Measurements from ENCODE around the gene NACC2. TPM values are rescaled to one million over a fixed set of nuclear protein-coding genes. Genes with fewer than 3 reads are reported as not detected.
"Not testable (repeated sequence)": the region's sequence is repeated elsewhere in the genome, so short reads cannot be mapped to it uniquely, and the experiment has no call there.

Gene NACC2
- total and polyA plus RNA-seq, 9 of the 15 experiments (the other 6 are each of a cell fraction or from before 2014, with no cell fraction given) = 0.70 to 25.1 (median 5.6) TPM

DNA sequence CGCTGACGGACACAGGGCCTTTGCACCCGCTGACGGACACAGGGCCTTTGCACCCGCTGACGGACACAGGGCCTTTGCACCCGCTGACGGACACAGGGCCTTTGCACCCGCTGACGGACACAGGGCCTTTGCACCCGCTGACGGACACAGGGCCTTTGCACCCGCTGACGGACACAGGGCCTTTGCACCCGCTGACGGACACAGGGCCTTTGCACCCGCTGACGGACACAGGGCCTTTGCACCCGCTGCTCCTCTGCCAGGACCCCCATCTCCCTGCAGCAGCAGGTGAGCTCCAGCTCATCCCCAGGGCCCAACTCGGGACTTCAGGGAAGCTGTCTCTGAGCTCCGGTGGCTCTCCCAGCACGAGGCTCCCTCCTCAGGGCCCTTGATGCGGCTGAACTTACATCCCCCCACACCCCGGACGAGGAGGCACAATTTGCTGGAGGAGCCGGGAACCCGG lies 6.6 kb upstream of the NACC2 start:
- intact Hi-C loops (cut with micrococcal nuclease); H3K36me3 ChIP-seq (ENCODE audit: control insufficient read depth, insufficient read depth, low read length); H3K9me1 ChIP-seq (ENCODE audit: control insufficient read depth, insufficient read depth, low read length); H3K9me3 ChIP-seq (replicated peaks; ENCODE audit: control insufficient read depth, insufficient read depth, low read depth, low read length); ATAC-seq; H2AFZ ChIP-seq (ENCODE audit: low read depth, low read length); H3K27me3 ChIP-seq (ENCODE audit: control insufficient read depth in 2 of 2, insufficient read depth in 2 of 2, low read length in 2 of 2); H3K79me2 ChIP-seq (ENCODE audit: control insufficient read depth, insufficient read depth, low read length); CTCF ChIA-PET (ENCODE audit: low intra/inter-chr PET ratio); H3K27ac ChIP-seq (ENCODE audit: extremely low read depth, low read depth, low read length); H3K4me2 ChIP-seq (ENCODE audit: insufficient read depth, low read length); BruUV-seq (replicated peaks); H4K20me1 ChIP-seq (replicated peaks; ENCODE audit: control insufficient read depth, insufficient read depth, low read length); H3K4me3 ChIP-seq; FAIRE-seq; in situ Hi-C loops (cut with MboI); DNase-seq (ENCODE audit: extremely low read depth in 1 of 4, low spot score in 3 of 4): not testable (repeated sequence)
- H3K4me1 ChIP-seq (replicated peaks in 1 of 2; ENCODE audit: control insufficient read depth in 2 of 2, insufficient read depth in 2 of 2, low read length in 2 of 2) = peaks cover 19 to 70% of the 10 kb centered on the region in 2 experiments
- POLR2A ChIA-PET = interaction anchor here (0.6 to 1.4 kb wide), 3 partner anchors 10 to 116 kb away, joined by 3 to 5 read pairs (median 4); no protein-coding TSS in a partner anchor
- peak overlapping the region in 1 of 2 experiments; percentile 76; a peak in 2 of 4 replicates for H3K9ac ChIP-seq (ENCODE audit: insufficient read depth in 1 of 2, low read depth in 2 of 2, low read length in 2 of 2)
- 70% methylated on average over 6 of the region's 27 CpGs for WGBS (ENCODE audit: insufficient coverage, low coverage, missing lambda C conversion rate)
- TF ChIP-seq CBX1 (IDR thresholded peaks at IDR 0.05; ENCODE audit: low read depth) = 0 out of 2 replicates have a peak, but pooled peaks have one; percentile 33
- TF ChIP-seq PTBP1 (IDR thresholded peaks at IDR 0.05; ENCODE audit: low read depth, low read length) = 0 out of 2 replicates have a peak, but pooled peaks have one; percentile 74

DNA sequence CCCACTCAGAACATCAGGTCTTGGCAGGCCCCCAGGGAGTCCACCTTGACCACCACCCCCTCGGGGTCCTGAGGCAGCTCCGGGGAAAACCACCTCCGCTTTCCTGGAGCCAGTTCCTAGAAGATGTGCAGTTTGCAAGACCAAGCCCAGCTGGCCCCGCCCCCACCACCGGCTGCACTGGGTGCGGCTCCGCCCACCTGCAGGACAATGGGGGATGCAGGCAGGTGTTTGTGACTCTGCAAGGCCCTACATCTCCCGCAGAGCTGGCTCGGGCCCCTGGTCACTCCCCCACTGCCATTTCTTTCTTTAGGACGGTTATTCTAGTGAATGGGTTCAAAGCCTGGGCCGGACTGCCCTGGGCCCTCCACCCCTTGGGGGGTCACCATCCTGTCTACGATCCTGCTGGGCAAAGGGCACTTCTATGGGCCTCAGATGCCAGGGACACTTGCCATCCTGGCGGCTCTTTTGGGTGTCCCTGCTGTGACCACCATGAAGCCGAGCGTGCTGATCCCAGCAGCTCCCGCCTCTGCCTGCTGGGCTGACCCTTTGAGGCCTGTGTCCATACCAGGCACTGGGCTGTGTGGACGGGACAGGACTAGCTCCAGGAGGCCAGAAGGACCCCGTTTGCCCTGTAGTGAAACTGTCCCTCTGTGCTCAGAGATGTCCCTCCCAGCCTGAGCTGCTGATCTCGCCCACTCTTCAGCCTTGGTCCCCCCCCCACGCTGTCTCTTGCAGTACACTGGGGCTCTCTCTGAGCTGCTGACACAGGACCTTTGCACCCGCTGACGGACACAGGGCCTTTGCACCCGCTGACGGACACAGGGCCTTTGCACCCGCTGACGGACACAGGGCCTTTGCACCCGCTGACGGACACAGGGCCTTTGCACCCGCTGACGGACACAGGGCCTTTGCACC lies 5.9 kb upstream of the NACC2 start:
- no peak overlapping the region for H3K4me2 ChIP-seq (ENCODE audit: insufficient read depth, low read length)
- H4K20me1 ChIP-seq (replicated peaks; ENCODE audit: control insufficient read depth, insufficient read depth, low read length) = no peaks in the 10 kb centered on the region
- no peak overlapping the region for H2AFZ ChIP-seq (ENCODE audit: low read depth, low read length)
- no peaks in the 10 kb centered on the region for H3K9me3 ChIP-seq (replicated peaks; ENCODE audit: control insufficient read depth, insufficient read depth, low read depth, low read length)
- in situ Hi-C loops (cut with MboI) = no loop called here
- no peaks in the 10 kb centered on the region for H3K27me3 ChIP-seq (ENCODE audit: control insufficient read depth in 2 of 2, insufficient read depth in 2 of 2, low read length in 2 of 2)
- no peak overlapping the region; the same call in 2 of the 3 replicates for H3K27ac ChIP-seq (ENCODE audit: extremely low read depth, low read depth, low read length)
- POLR2A ChIA-PET = interaction anchor here (0.7 to 1.4 kb wide), 3 partner anchors 11 to 41 kb away, joined by 4 to 5 read pairs (median 4); no protein-coding TSS in a partner anchor
- peak; percentile 70 to 77 (median 72) for DNase-seq (ENCODE audit: extremely low read depth in 1 of 4, low spot score in 3 of 4)
- CTCF ChIA-PET (ENCODE audit: low intra/inter-chr PET ratio) = no interaction called here
- no peaks in the 10 kb centered on the region for H3K9me1 ChIP-seq (ENCODE audit: control insufficient read depth, insufficient read depth, low read length)
- no TSS peak for BruUV-seq (replicated peaks)
- FAIRE-seq = peak; percentile 23
- H3K9ac ChIP-seq (ENCODE audit: insufficient read depth in 1 of 2, low read depth in 2 of 2, low read length in 2 of 2) = peak overlapping the region in 1 of 2 experiments; percentile 81; a peak in 2 of 4 replicates
- H3K79me2 ChIP-seq (ENCODE audit: control insufficient read depth, insufficient read depth, low read length) = no peaks in the 10 kb centered on the region; the same call in 2 of the 3 replicates
- intact Hi-C loops (cut with micrococcal nuclease) = no loop called here
- H3K4me3 ChIP-seq = no peak overlapping the region
- peaks cover 19 to 70% of the 10 kb centered on the region in 2 experiments; a peak in 4 of 5 replicates for H3K4me1 ChIP-seq (replicated peaks in 1 of 2; ENCODE audit: control insufficient read depth in 2 of 2, insufficient read depth in 2 of 2, low read length in 2 of 2)
- WGBS (ENCODE audit: insufficient coverage, low coverage, missing lambda C conversion rate) = 48% methylated on average over 21 of the region's 30 CpGs
- H3K36me3 ChIP-seq (ENCODE audit: control insufficient read depth, insufficient read depth, low read length) = no peaks in the 10 kb centered on the region
- peak; percentile 64 for ATAC-seq
- TF ChIP-seq NFATC3 (IDR thresholded peaks at IDR 0.05) = no peak
- TF ChIP-seq ZNF184 (CRISPR knock-in tag; IDR thresholded peaks at IDR 0.05) = no peak
- 0 out of 2 replicates have a peak, but pooled peaks have one; percentile 8 for TF ChIP-seq CBFA2T3 (IDR thresholded peaks at IDR 0.05)
- TF ChIP-seq, protein P1, sequence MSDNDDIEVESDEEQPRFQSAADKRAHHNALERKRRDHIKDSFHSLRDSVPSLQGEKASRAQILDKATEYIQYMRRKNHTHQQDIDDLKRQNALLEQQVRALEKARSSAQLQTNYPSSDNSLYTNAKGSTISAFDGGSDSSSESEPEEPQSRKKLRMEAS (CRISPR knock-in tag; IDR thresholded peaks at IDR 0.05) = no peak; the same call in 1 of the 2 replicates
- TF ChIP-seq EGR1 (conservative IDR thresholded peaks at IDR 0.05) = peak; percentile 44
- no peak for TF ChIP-seq SIX5 (IDR thresholded peaks at IDR 0.05; ENCODE audit: borderline replicate concordance in 1 of 2, insufficient read depth in 1 of 2, low read depth in 1 of 2, low read length in 2 of 2)
- TF ChIP-seq, protein P2, sequence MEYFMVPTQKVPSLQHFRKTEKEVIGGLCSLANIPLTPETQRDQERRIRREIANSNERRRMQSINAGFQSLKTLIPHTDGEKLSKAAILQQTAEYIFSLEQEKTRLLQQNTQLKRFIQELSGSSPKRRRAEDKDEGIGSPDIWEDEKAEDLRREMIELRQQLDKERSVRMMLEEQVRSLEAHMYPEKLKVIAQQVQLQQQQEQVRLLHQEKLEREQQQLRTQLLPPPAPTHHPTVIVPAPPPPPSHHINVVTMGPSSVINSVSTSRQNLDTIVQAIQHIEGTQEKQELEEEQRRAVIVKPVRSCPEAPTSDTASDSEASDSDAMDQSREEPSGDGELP (CRISPR knock-in tag; IDR thresholded peaks at IDR 0.05; ENCODE audit: borderline replicate concordance) = peak; percentile 37; the same call in 1 of the 2 replicates
- TF ChIP-seq, protein P3, sequence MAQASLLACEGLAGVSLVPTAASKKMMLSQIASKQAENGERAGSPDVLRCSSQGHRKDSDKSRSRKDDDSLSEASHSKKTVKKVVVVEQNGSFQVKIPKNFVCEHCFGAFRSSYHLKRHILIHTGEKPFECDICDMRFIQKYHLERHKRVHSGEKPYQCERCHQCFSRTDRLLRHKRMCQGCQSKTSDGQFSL (CRISPR knock-in tag; IDR thresholded peaks at IDR 0.05) = 0 out of 2 replicates have a peak, but pooled peaks have one; percentile 24
- TF ChIP-seq, protein P3 (tag; IDR thresholded peaks at IDR 0.05) = no peak
- TF ChIP-seq SMARCA5 (IDR thresholded peaks at IDR 0.05) = peak; percentile 52; the same call in 1 of the 2 replicates

Data from K562 (cell line).